A673 (cell line): ENCODE measurements around the gene RALBP1. TPM values are rescaled to one million over a fixed set of nuclear protein-coding genes. Genes with fewer than 3 reads are reported as not detected.
"Not testable (repeated sequence)": the region's sequence is repeated elsewhere in the genome, so short reads cannot be mapped to it uniquely, and the experiment has no call there.

Source experiments
- BruUV-seq: library from RNA; stranded (reverse); fragments of 400-500 nt; replicated peaks from 2 replicates; lab custom pipeline; 2021; lab: Mats Ljungman, UMichigan
- CTCF ChIA-PET: fragments of 300-600 bp; sonication (Branson Sonifier 250); formaldehyde crosslinking; loops from one replicate; lab custom pipeline; 2022; ENCODE audit warnings: antibody characterized with exemption; lab: Charles Lee
- POLR2A ChIA-PET: fragments of 300-600 bp; sonication (Branson Sonifier 250); formaldehyde crosslinking; loops from one replicate; lab custom pipeline; 2022; ENCODE audit warnings: antibody characterized with exemption; ENCODE audit not compliant: low non-redundant PET; lab: Charles Lee
- DNase-seq: peaks from one replicate; pipeline ENCODE4 v3.0.0-alpha.2; 2015; ENCODE audit warnings: low spot score
- H3K27ac ChIP-seq: fragments of 200-600 bp; sonication (generic); 2 replicates; pipeline ENCODE4 v1.5.1; 2016; ENCODE audit warnings: mixed run types, low read depth, mild to moderate bottlenecking, mixed read lengths, antibody characterized with exemption, low read length; ENCODE audit not compliant: poor library complexity, severe bottlenecking
- H3K27me3 ChIP-seq: fragments of 200-600 bp; sonication (generic); replicated peaks from 2 replicates; pipeline ENCODE4 v1.6.1; 2017; ENCODE audit warnings: mixed run types, low read depth, mild to moderate bottlenecking, mixed read lengths, antibody characterized with exemption, low read length; ENCODE audit not compliant: insufficient read depth, poor library complexity
- H3K36me3 ChIP-seq: fragments of 200-600 bp; sonication (generic); 2 replicates; pipeline ENCODE4 v1.6.1; 2016; ENCODE audit warnings: mixed run types, mild to moderate bottlenecking, mixed read lengths, antibody characterized with exemption, low read length; ENCODE audit not compliant: insufficient read depth, poor library complexity, severe bottlenecking
- H3K4me1 ChIP-seq: fragments of 200-600 bp; sonication (generic); 2 replicates; pipeline ENCODE4 v1.6.1; 2017; ENCODE audit warnings: mixed run types, mild to moderate bottlenecking, mixed read lengths, antibody characterized with exemption, low read length; ENCODE audit not compliant: insufficient read depth, poor library complexity, severe bottlenecking
- H3K4me3 ChIP-seq: fragments of 200-600 bp; sonication (generic); 2 replicates; pipeline ENCODE4 v1.5.1; 2016; ENCODE audit warnings: low read depth, mixed run types, mild to moderate bottlenecking, mixed read lengths, low read length; ENCODE audit not compliant: poor library complexity, severe bottlenecking
- H3K9me3 ChIP-seq: fragments of 200-600 bp; sonication (generic); 2 replicates; pipeline ENCODE4 v1.6.1; 2016; ENCODE audit warnings: mixed run types, low read depth, mild to moderate bottlenecking, mixed read lengths, antibody characterized with exemption, low read length; ENCODE audit not compliant: poor library complexity, severe bottlenecking
- CTCF ChIP-seq: fragments of 300-800, 200-600 bp; sonication (generic); conservative IDR thresholded peaks from 2 replicates; pipeline ENCODE4 v1.5.1; 2017; ENCODE audit warnings: low read depth, mild to moderate bottlenecking, antibody characterized with exemption, low read length, moderate library complexity, mixed read lengths
- EZH2 ChIP-seq: fragments of 200-600 bp; sonication (generic); IDR thresholded peaks from 2 replicates; pipeline ENCODE4 v1.6.1; 2017; ENCODE audit warnings: borderline replicate concordance, low read depth, mild to moderate bottlenecking, mixed read lengths, antibody characterized with exemption, low read length; ENCODE audit not compliant: poor library complexity, severe bottlenecking
- intact Hi-C: fragments of 100-400 bp; cut with micrococcal nuclease; formaldehyde crosslinking; loops from one replicate; pipeline ENCODE4 v1.10.0; 2022; ENCODE audit not compliant: unreplicated experiment
- total RNA-seq: library from RNA; stranded (reverse); gene quantifications from 2 replicates; pipeline ENCODE4 v1.2.3, GENCODE V29; 2021

The RALBP1 gene
- total RNA-seq, 1 experiment from 2014 or later = 53.5 TPM

- Histone ChIP-seq H3K27ac (no peak overlapping the region), H3K9me3 (no peaks in the 10 kb centered on the region), H3K27me3 (no peaks in the 10 kb centered on the region), H3K4me1 (peaks cover 6% of the 10 kb centered on the region), H3K4me3 (no peak overlapping the region), H3K36me3 (no peaks in the 10 kb centered on the region)
- no TSS peak for BruUV-seq
- TF ChIP-seq CTCF (no peak), EZH2 (no peak)
- ChIA-PET CTCF (no interaction called here), POLR2A (no interaction called here)
- intact Hi-C loops = no loop called here
- DNase-seq = no peak
These were observed 46.3 kb upstream of the RALBP1 start for GRCh38 chr18:9428862-9429661.

GRCh38 chr18:9429662-9429993 is 45.7 kb upstream of the RALBP1 start:
- no peaks in the 10 kb centered on the region for H3K36me3 ChIP-seq
- no peaks in the 10 kb centered on the region for H3K9me3 ChIP-seq
- peaks cover 6% of the 10 kb centered on the region for H3K4me1 ChIP-seq
- DNase-seq = no peak
- TF ChIP-seq CTCF = no peak
- TF ChIP-seq EZH2 = no peak
- ChIA-PET POLR2A (no interaction called here), CTCF (no interaction called here)
- H3K27me3 ChIP-seq = no peaks in the 10 kb centered on the region
- H3K27ac ChIP-seq = no peak overlapping the region
- no peak overlapping the region for H3K4me3 ChIP-seq
- BruUV-seq = no TSS peak
- intact Hi-C loops = no loop called here

- H3K4me3 ChIP-seq, H3K9me3 ChIP-seq, H3K27me3 ChIP-seq, intact Hi-C loops, H3K27ac ChIP-seq, POLR2A ChIA-PET, BruUV-seq, DNase-seq, H3K4me1 ChIP-seq, CTCF ChIA-PET, H3K36me3 ChIP-seq: not testable (repeated sequence)
These were observed 45.0 kb upstream of the RALBP1 start for GRCh38 chr18:9430315-9430714.

GRCh38 chr18:9431296-9431695 is 44.0 kb upstream of the RALBP1 start:
- TF ChIP-seq EZH2 (no peak), CTCF (no peak)
- DNase-seq = no peak
- Histone ChIP-seq H3K36me3 (no peaks in the 10 kb centered on the region), H3K27ac (no peak overlapping the region), H3K27me3 (no peaks in the 10 kb centered on the region), H3K9me3 (no peaks in the 10 kb centered on the region), H3K4me3 (no peak overlapping the region), H3K4me1 (peaks cover 6% of the 10 kb centered on the region)
- intact Hi-C loops = no loop called here
- ChIA-PET CTCF (no interaction called here), POLR2A (no interaction called here)
- BruUV-seq = no TSS peak

GRCh38 chr18:9433122-9433521 is 42.2 kb upstream of the RALBP1 start:
- POLR2A ChIA-PET, H3K27ac ChIP-seq, H3K36me3 ChIP-seq, H3K9me3 ChIP-seq, CTCF ChIA-PET, BruUV-seq, DNase-seq, H3K27me3 ChIP-seq, intact Hi-C loops, H3K4me1 ChIP-seq, H3K4me3 ChIP-seq: not testable (repeated sequence)
